Breast epithelium (tissue), 3 donors: Measurements from ENCODE around the gene CDKN2D.

ENCODE experiments used
- POLR2A ChIP-seq: fragments of 450-650 bp; IDR thresholded peaks from one replicate; pipeline ENCODE4 v1.6.1; 2016; ENCODE audit warnings: antibody characterized with exemption, mild to moderate bottlenecking, moderate library complexity
- POLR2AphosphoS5 ChIP-seq, 3 donors: sonication (generic); formaldehyde crosslinking; IDR thresholded peaks; one replicate each; pipeline ENCODE4 v1.6.1; 2017; ENCODE audit warnings: antibody characterized with exemption in 3 of 3
- TF ChIP-seq, protein P1 (sequence below), 3 donors: fragments of 450-650 bp; IDR thresholded peaks; one replicate each; pipeline ENCODE4 v1.5.1; 2016 to 2017; ENCODE audit warnings: antibody characterized with exemption in 3 of 3, mild to moderate bottlenecking in 3 of 3, moderate library complexity in 3 of 3

DNA sequence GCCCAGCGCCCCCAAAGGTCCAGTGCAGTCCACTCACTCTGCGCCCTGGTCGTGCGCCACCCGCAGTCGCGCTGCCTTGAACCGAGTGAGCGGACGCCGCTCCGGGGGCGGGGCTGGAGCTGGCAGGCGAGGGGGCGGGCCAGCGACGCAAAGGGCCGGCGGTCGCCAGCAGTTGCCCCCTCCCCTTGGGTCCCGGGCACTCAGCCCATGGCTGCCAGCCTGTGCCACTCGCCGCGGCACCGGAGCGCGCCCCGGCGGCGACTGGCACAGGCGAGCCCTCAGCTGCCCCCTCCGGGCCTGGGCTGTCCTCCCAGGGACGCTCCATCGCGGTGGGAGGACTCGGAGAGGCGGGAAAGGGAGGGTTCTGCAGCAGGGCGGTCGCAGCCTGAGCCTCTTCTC, 51.4 kb downstream of the CDKN2D start, which contains the start of gene S1PR5:
- TF ChIP-seq, protein P1, sequence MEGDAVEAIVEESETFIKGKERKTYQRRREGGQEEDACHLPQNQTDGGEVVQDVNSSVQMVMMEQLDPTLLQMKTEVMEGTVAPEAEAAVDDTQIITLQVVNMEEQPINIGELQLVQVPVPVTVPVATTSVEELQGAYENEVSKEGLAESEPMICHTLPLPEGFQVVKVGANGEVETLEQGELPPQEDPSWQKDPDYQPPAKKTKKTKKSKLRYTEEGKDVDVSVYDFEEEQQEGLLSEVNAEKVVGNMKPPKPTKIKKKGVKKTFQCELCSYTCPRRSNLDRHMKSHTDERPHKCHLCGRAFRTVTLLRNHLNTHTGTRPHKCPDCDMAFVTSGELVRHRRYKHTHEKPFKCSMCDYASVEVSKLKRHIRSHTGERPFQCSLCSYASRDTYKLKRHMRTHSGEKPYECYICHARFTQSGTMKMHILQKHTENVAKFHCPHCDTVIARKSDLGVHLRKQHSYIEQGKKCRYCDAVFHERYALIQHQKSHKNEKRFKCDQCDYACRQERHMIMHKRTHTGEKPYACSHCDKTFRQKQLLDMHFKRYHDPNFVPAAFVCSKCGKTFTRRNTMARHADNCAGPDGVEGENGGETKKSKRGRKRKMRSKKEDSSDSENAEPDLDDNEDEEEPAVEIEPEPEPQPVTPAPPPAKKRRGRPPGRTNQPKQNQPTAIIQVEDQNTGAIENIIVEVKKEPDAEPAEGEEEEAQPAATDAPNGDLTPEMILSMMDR (IDR thresholded peaks at IDR 0.05), result no peak
- no peak for TF ChIP-seq POLR2AphosphoS5 (IDR thresholded peaks at IDR 0.05)
- TF ChIP-seq POLR2A, result no peak
